Measurements from ENCODE around the gene ECM1. TPM values are rescaled to one million over a fixed set of nuclear protein-coding genes. Genes with fewer than 3 reads are reported as not detected.

The ECM1 gene
- total RNA-seq, 1 experiment from 2014 or later, result 0.95 TPM

DNA sequence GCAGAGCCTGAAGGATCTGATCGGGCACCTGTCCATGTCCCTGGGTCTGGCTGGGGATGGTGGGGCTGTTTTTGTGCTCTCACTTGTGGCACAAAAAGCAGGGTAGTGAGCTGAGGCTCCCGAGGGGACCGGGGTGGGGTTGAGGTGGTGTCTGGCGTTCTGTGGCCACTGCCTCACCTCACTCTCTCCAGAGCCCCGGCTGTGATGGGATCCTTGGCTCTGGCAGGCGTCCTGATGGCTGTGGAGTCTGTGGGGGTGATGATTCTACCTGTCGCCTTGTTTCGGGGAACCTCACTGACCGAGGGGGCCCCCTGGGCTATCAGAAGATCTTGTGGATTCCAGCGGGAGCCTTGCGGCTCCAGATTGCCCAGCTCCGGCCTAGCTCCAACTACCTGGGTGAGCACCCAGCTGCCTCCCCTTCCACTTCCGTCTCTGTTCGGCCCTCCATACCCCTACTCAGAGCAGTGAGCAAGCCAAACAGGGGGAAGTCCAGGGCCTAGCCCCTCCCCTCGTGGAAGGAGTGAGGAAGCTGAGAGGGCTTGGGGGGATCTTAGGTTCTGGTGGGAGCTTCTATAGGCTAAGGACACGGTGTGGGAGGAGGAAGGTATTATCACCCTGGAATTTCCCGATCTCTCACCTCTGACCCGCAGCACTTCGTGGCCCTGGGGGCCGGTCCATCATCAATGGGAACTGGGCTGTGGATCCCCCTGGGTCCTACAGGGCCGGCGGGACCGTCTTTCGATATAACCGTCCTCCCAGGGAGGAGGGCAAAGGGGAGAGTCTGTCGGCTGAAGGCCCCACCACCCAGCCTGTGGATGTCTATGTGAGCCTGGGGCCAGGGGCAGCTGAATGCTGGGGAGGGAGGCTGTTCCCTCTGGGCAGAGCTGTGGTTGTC lies 48.3 kb downstream of the ECM1 start:
- H3K36me3 ChIP-seq (ENCODE audit: control insufficient read depth, insufficient read depth, low read length), result no peaks in the 10 kb centered on the region; the same call in 1 of the 2 replicates
- H3K27ac Mint-ChIP-seq (ENCODE audit: unreplicated experiment), result no peak overlapping the region
- H3K4me1 ChIP-seq, result peaks cover 33% of the 10 kb centered on the region
- H3K9me3 ChIP-seq, result no peaks in the 10 kb centered on the region
- no peak overlapping the region for H3K4me3 Mint-ChIP-seq (ENCODE audit: unreplicated experiment)
- peaks cover 20% of the 10 kb centered on the region for H3K4me1 Mint-ChIP-seq (ENCODE audit: low read depth, unreplicated experiment)
- POLR2A ChIA-PET, result no interaction called here
- peaks cover 35% of the 10 kb centered on the region for H3K36me3 Mint-ChIP-seq (ENCODE audit: insufficient read depth, unreplicated experiment)
- H3K27me3 ChIP-seq (replicated peaks; ENCODE audit: control insufficient read depth, insufficient read depth, low read length), result no peaks in the 10 kb centered on the region
- intact Hi-C loops (cut with micrococcal nuclease; ENCODE audit: unreplicated experiment), result no loop called here
- H3K27me3 Mint-ChIP-seq (ENCODE audit: insufficient read depth, unreplicated experiment), result no peaks in the 10 kb centered on the region
- no peak overlapping the region for H3K4me3 ChIP-seq (ENCODE audit: low read depth, low read length)
- H3K9me3 Mint-ChIP-seq (ENCODE audit: unreplicated experiment), result no peaks in the 10 kb centered on the region
- TF ChIP-seq, protein P1, sequence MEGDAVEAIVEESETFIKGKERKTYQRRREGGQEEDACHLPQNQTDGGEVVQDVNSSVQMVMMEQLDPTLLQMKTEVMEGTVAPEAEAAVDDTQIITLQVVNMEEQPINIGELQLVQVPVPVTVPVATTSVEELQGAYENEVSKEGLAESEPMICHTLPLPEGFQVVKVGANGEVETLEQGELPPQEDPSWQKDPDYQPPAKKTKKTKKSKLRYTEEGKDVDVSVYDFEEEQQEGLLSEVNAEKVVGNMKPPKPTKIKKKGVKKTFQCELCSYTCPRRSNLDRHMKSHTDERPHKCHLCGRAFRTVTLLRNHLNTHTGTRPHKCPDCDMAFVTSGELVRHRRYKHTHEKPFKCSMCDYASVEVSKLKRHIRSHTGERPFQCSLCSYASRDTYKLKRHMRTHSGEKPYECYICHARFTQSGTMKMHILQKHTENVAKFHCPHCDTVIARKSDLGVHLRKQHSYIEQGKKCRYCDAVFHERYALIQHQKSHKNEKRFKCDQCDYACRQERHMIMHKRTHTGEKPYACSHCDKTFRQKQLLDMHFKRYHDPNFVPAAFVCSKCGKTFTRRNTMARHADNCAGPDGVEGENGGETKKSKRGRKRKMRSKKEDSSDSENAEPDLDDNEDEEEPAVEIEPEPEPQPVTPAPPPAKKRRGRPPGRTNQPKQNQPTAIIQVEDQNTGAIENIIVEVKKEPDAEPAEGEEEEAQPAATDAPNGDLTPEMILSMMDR (IDR thresholded peaks at IDR 0.05; ENCODE audit: insufficient read depth in 1 of 2, low read depth in 1 of 2, low read length in 1 of 2, severe bottlenecking in 1 of 2, unreplicated experiment in 1 of 2), result no peak
- no TSS peak for BruUV-seq (replicated peaks)
- CTCF ChIA-PET, result no interaction called here
- DNase-seq, result no peak

DNA sequence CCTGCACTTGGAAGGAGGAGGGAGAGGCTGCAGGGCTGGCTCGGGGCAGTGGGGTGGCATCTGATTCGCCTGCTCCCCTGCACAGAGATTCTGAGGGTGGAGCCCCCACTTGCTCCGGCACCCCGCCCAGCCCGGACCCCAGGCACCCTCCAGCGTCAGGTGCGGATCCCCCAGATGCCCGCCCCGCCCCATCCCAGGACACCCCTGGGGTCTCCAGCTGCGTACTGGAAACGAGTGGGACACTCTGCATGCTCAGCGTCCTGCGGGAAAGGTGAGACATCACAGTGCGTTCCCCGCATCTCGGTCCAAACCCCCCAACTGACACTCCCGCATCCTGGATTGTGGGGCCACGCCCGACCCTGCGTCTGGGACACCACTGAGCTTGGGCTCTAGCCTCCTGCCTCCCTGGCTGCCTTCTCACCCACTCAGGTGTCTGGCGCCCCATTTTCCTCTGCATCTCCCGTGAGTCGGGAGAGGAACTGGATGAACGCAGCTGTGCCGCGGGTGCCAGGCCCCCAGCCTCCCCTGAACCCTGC lies 49.2 kb downstream of the ECM1 start:
- no peaks in the 10 kb centered on the region for H3K9me3 ChIP-seq
- no peaks in the 10 kb centered on the region for H3K27me3 ChIP-seq (replicated peaks; ENCODE audit: control insufficient read depth, insufficient read depth, low read length)
- ChIA-PET POLR2A (no interaction called here), CTCF (interaction anchor here (0.7 to 1.0 kb wide), 2 partner anchors 25 to 59 kb away, joined by 3 to 6 read pairs; no protein-coding TSS in a partner anchor)
- no peak overlapping the region for H3K4me3 ChIP-seq (ENCODE audit: low read depth, low read length)
- intact Hi-C loops (cut with micrococcal nuclease; ENCODE audit: unreplicated experiment), result no loop called here
- TF ChIP-seq, protein P1 (IDR thresholded peaks at IDR 0.05; ENCODE audit: insufficient read depth in 1 of 2, low read depth in 1 of 2, low read length in 1 of 2, severe bottlenecking in 1 of 2, unreplicated experiment in 1 of 2), result no peak
- Mint-ChIP-seq H3K4me1 (ENCODE audit: low read depth, unreplicated experiment) (peaks cover 17% of the 10 kb centered on the region), H3K27ac (ENCODE audit: unreplicated experiment) (no peak overlapping the region), H3K4me3 (ENCODE audit: unreplicated experiment) (no peak overlapping the region), H3K36me3 (ENCODE audit: insufficient read depth, unreplicated experiment) (peaks cover 41% of the 10 kb centered on the region), H3K27me3 (ENCODE audit: insufficient read depth, unreplicated experiment) (no peaks in the 10 kb centered on the region), H3K9me3 (ENCODE audit: unreplicated experiment) (no peaks in the 10 kb centered on the region)
- no peaks in the 10 kb centered on the region; the same call in 1 of the 2 replicates for H3K36me3 ChIP-seq (ENCODE audit: control insufficient read depth, insufficient read depth, low read length)
- BruUV-seq (replicated peaks), result no TSS peak
- H3K4me1 ChIP-seq, result peaks cover 25% of the 10 kb centered on the region
- no peak for DNase-seq

DNA sequence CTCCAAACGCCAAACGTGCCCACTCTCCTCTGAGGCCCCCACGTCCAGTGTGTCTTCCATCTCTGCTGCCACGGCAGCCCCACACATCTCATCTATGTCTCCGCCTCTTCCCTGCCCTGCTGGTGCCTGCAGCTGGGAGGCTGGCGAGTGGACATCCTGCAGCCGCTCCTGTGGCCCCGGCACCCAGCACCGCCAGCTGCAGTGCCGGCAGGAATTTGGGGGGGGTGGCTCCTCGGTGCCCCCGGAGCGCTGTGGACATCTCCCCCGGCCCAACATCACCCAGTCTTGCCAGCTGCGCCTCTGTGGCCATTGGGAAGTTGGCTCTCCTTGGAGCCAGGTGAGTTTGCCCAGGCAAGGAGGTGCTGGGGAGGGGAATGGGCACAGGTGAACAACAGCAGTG lies 49.9 kb downstream of the ECM1 start:
- no TSS peak for BruUV-seq (replicated peaks)
- H3K4me1 Mint-ChIP-seq (ENCODE audit: low read depth, unreplicated experiment), result peaks cover 16% of the 10 kb centered on the region
- H3K27ac Mint-ChIP-seq (ENCODE audit: unreplicated experiment), result no peak overlapping the region
- H3K9me3 ChIP-seq, result no peaks in the 10 kb centered on the region
- CTCF ChIA-PET, result interaction anchor here (0.7 to 1.0 kb wide), 2 partner anchors 25 to 60 kb away, joined by 3 to 6 read pairs; no protein-coding TSS in a partner anchor
- H3K4me3 Mint-ChIP-seq (ENCODE audit: unreplicated experiment), result no peak overlapping the region
- no peaks in the 10 kb centered on the region for H3K27me3 ChIP-seq (replicated peaks; ENCODE audit: control insufficient read depth, insufficient read depth, low read length)
- H3K36me3 ChIP-seq (ENCODE audit: control insufficient read depth, insufficient read depth, low read length), result no peaks in the 10 kb centered on the region; the same call in 1 of the 2 replicates
- H3K27me3 Mint-ChIP-seq (ENCODE audit: insufficient read depth, unreplicated experiment), result no peaks in the 10 kb centered on the region
- TF ChIP-seq, protein P1 (IDR thresholded peaks at IDR 0.05; ENCODE audit: insufficient read depth in 1 of 2, low read depth in 1 of 2, low read length in 1 of 2, severe bottlenecking in 1 of 2, unreplicated experiment in 1 of 2), result no peak
- peaks cover 25% of the 10 kb centered on the region for H3K4me1 ChIP-seq
- no peak overlapping the region for H3K4me3 ChIP-seq (ENCODE audit: low read depth, low read length)
- no peak for DNase-seq
- H3K9me3 Mint-ChIP-seq (ENCODE audit: unreplicated experiment), result no peaks in the 10 kb centered on the region
- H3K36me3 Mint-ChIP-seq (ENCODE audit: insufficient read depth, unreplicated experiment), result peaks cover 43% of the 10 kb centered on the region
- intact Hi-C loops (cut with micrococcal nuclease; ENCODE audit: unreplicated experiment), result no loop called here
- POLR2A ChIA-PET, result interaction anchor here (0.5 kb wide), 1 partner anchor 858 kb away, joined by 3 read pairs; no protein-coding TSS in a partner anchor

Measured in Caco-2 (cell line).